ENCODE measurements around the gene IGFBP2.
A peak's percentile ranks its signal among the peaks of the same experiment; 100 is the strongest.

Gene IGFBP2

GRCh38 chr2:216616083-216616678 is 17.0 kb upstream of the IGFBP2 start:
- DNase-seq = no peak

- no peak for DNase-seq
Observed at GRCh38 chr2:216617159-216617815, 15.9 kb upstream of the IGFBP2 start.

- no peak for DNase-seq
Observed at GRCh38 chr2:216618785-216619184, 14.4 kb upstream of the IGFBP2 start.

- peak; percentile 68 for DNase-seq
Observed at GRCh38 chr2:216619411-216620393, 13.5 kb upstream of the IGFBP2 start.

- DNase-seq = no peak
Observed at GRCh38 chr2:216620786-216621185, 12.4 kb upstream of the IGFBP2 start.

GRCh38 chr2:216621292-216621691 is 11.9 kb upstream of the IGFBP2 start:
- DNase-seq = no peak

- no peak for DNase-seq
Observed at GRCh38 chr2:216622526-216622925, 10.7 kb upstream of the IGFBP2 start.

- DNase-seq = no peak
Observed at GRCh38 chr2:216624251-216624650, 9.0 kb upstream of the IGFBP2 start.

- no peak for DNase-seq
Observed at GRCh38 chr2:216626168-216626874, 6.9 kb upstream of the IGFBP2 start.

GRCh38 chr2:216626875-216627245 is 6.4 kb upstream of the IGFBP2 start:
- DNase-seq = no peak

GRCh38 chr2:216629784-216630183 is 3.4 kb upstream of the IGFBP2 start:
- no peak for DNase-seq

GRCh38 chr2:216632346-216632951 is 771 bp upstream of the IGFBP2 start:
- no peak for DNase-seq

- no peak for DNase-seq
Observed at GRCh38 chr2:216633616-216634369, 573 bp downstream of the IGFBP2 start.

GRCh38 chr2:216634370-216635148 is 1.3 kb downstream of the IGFBP2 start:
- no peak for DNase-seq

- no peak for DNase-seq
Observed at GRCh38 chr2:216635171-216635570, 2.0 kb downstream of the IGFBP2 start.

GRCh38 chr2:216635701-216636550 is 2.7 kb downstream of the IGFBP2 start:
- DNase-seq = no peak

GRCh38 chr2:216636551-216637450 is 3.6 kb downstream of the IGFBP2 start:
- no peak for DNase-seq

GRCh38 chr2:216637472-216637871 is 4.3 kb downstream of the IGFBP2 start:
- no peak for DNase-seq

Measured in NCI-H774 (cell line).